ENCODE results near the gene HAO1. TPM values are rescaled to one million over a fixed set of nuclear protein-coding genes. Genes with fewer than 3 reads are reported as not detected.

Gene HAO1
- total RNA-seq, 2 experiments from 2014 or later, result not detected

- Histone ChIP-seq H3K9me2 (ENCODE audit: insufficient read depth, low read length) (no peaks in the 10 kb centered on the region), H3K4me1 (ENCODE audit: insufficient read depth, low read length, poor library complexity, severe bottlenecking) (no peaks in the 10 kb centered on the region), H2AFZ (ENCODE audit: low read length) (no peak overlapping the region), H3K4me2 (ENCODE audit: low read length) (no peak overlapping the region), H3K27ac (ENCODE audit: low read depth, low read length, poor library complexity, severe bottlenecking) (no peak overlapping the region), H3K79me2 (ENCODE audit: insufficient read depth, low read depth, low read length) (no peaks in the 10 kb centered on the region), H4K20me1 (ENCODE audit: insufficient read depth, low read length) (no peaks in the 10 kb centered on the region), H3K4me3 (ENCODE audit: low read depth, low read length, poor library complexity, severe bottlenecking) (no peak overlapping the region), H3K9me3 (ENCODE audit: low read length) (no peaks in the 10 kb centered on the region), H3K36me3 (ENCODE audit: insufficient read depth, low read length) (no peaks in the 10 kb centered on the region)
- intact Hi-C loops (cut with micrococcal nuclease; ENCODE audit: unreplicated experiment), result no loop called here
- DNase-seq (ENCODE audit: low spot score), result no peak
- ChIA-PET CTCF (ENCODE audit: unreplicated experiment) (interaction anchor here (1.1 kb wide), 1 partner anchor 13 kb away, joined by 3 read pairs; no protein-coding TSS in a partner anchor), POLR2A (no interaction called here)
- no TSS peak for BruUV-seq (replicated peaks)
- TF ChIP-seq CTCF (conservative IDR thresholded peaks at IDR 0.05; ENCODE audit: low read length) (no peak), EZH2phosphoT487 (IDR thresholded peaks at IDR 0.05; ENCODE audit: borderline replicate concordance, low read depth, low read length) (no peak)
Observed at GRCh38 chr20:7971536-7972280, 31.4 kb upstream of the HAO1 start.

- H3K9me3 ChIP-seq (ENCODE audit: low read length), result no peaks in the 10 kb centered on the region
- intact Hi-C loops (cut with micrococcal nuclease; ENCODE audit: unreplicated experiment), result no loop called here
Observed at GRCh38 chr20:7967199-7967844, 27.1 kb upstream of the HAO1 start.

More at GRCh38 chr20:7967199-7967844, 27.1 kb upstream of the HAO1 start:
- no peak overlapping the region for H3K4me3 ChIP-seq (ENCODE audit: low read depth, low read length, poor library complexity, severe bottlenecking)
- H4K20me1 ChIP-seq (ENCODE audit: insufficient read depth, low read length), result no peaks in the 10 kb centered on the region
- BruUV-seq (replicated peaks), result no TSS peak
- POLR2A ChIA-PET, result interaction anchor here (0.5 to 0.7 kb wide), 3 partner anchors 29 to 1481 kb away, joined by 3 read pairs; no protein-coding TSS in a partner anchor
- TF ChIP-seq EZH2phosphoT487 (IDR thresholded peaks at IDR 0.05; ENCODE audit: borderline replicate concordance, low read depth, low read length), result no peak
- TF ChIP-seq CTCF (conservative IDR thresholded peaks at IDR 0.05; ENCODE audit: low read length), result no peak
- H3K4me2 ChIP-seq (ENCODE audit: low read length), result no peak overlapping the region
- H3K4me1 ChIP-seq (ENCODE audit: insufficient read depth, low read length, poor library complexity, severe bottlenecking), result no peaks in the 10 kb centered on the region
- no peak overlapping the region for H3K27ac ChIP-seq (ENCODE audit: low read depth, low read length, poor library complexity, severe bottlenecking)
- no peaks in the 10 kb centered on the region for H3K79me2 ChIP-seq (ENCODE audit: insufficient read depth, low read depth, low read length)
- DNase-seq (ENCODE audit: low spot score), result no peak
- H3K36me3 ChIP-seq (ENCODE audit: insufficient read depth, low read length), result no peaks in the 10 kb centered on the region
- H2AFZ ChIP-seq (ENCODE audit: low read length), result no peak overlapping the region
- H3K9me2 ChIP-seq (ENCODE audit: insufficient read depth, low read length), result no peaks in the 10 kb centered on the region
- CTCF ChIA-PET (ENCODE audit: unreplicated experiment), result no interaction called here

Data from OCI-LY7 (cell line).